Measurements from ENCODE around the gene LDHD. TPM values are rescaled to one million over a fixed set of nuclear protein-coding genes. Genes with fewer than 3 reads are reported as not detected.
A peak's percentile ranks its signal among the peaks of the same experiment; 100 is the strongest.

LDHD gene
- total RNA-seq, 2 experiments from 2014 or later = not detected

GRCh38 chr16:75111514-75111940, 5.1 kb downstream of the LDHD start:
- POLR2A ChIA-PET = interaction anchor here (1.2 to 5.5 kb wide), 5 partner anchors 14 to 127 kb away, joined by 4 to 45 read pairs (median 7); partner anchors contain the start of genes WDR59 and ZNRF1
- H3K4me3 Mint-ChIP-seq = no peak overlapping the region

GRCh38 chr16:75110637-75111513, 5.7 kb downstream of the LDHD start:
- Mint-ChIP-seq H3K9me3 (no peaks in the 10 kb centered on the region), H3K27ac (peak overlapping the region; percentile 54), H3K36me3 (peaks cover 2% of the 10 kb centered on the region), H3K4me3 (peak overlapping the region; percentile 40), H3K27me3 (peaks cover 9% of the 10 kb centered on the region), H3K4me1 (peaks cover 35% of the 10 kb centered on the region)
- DNase-seq (peak; percentile 85), ATAC-seq (ENCODE audit: low read depth) (peak; percentile 78)
- POLR2A ChIA-PET = interaction anchor here (1.2 to 5.5 kb wide), 5 partner anchors 13 to 126 kb away, joined by 4 to 45 read pairs (median 7); partner anchors contain the start of genes WDR59 and ZNRF1

More at GRCh38 chr16:75111514-75111940, 5.1 kb downstream of the LDHD start:
- Mint-ChIP-seq H3K9me3 (no peaks in the 10 kb centered on the region), H3K27ac (no peak overlapping the region), H3K27me3 (peaks cover 9% of the 10 kb centered on the region), H3K36me3 (peaks cover under 1% of the 10 kb centered on the region), H3K4me1 (peaks cover 34% of the 10 kb centered on the region)
- DNase-seq (no peak), ATAC-seq (ENCODE audit: low read depth) (peak; percentile 9)

- DNase-seq (no peak), ATAC-seq (ENCODE audit: low read depth) (no peak)
- Mint-ChIP-seq H3K36me3 (peaks cover 2% of the 10 kb centered on the region), H3K4me1 (peaks cover 39% of the 10 kb centered on the region), H3K4me3 (peak overlapping the region; percentile 2), H3K27me3 (peaks cover 9% of the 10 kb centered on the region), H3K27ac (peak overlapping the region; percentile 73), H3K9me3 (no peaks in the 10 kb centered on the region)
- POLR2A ChIA-PET = interaction anchor here (1.7 to 5.5 kb wide), 3 partner anchors 35 to 125 kb away, joined by 7 to 45 read pairs (median 8); partner anchors contain the start of genes WDR59 and ZNRF1
These were observed 6.8 kb downstream of the LDHD start for GRCh38 chr16:75109732-75110243.

GRCh38 chr16:75108792-75109731, 7.5 kb downstream of the LDHD start:
- Mint-ChIP-seq H3K4me1 (peaks cover 39% of the 10 kb centered on the region), H3K27ac (peak overlapping the region; percentile 86), H3K4me3 (peak overlapping the region; percentile 70), H3K36me3 (peaks cover 4% of the 10 kb centered on the region), H3K27me3 (peaks cover 9% of the 10 kb centered on the region), H3K9me3 (peaks cover under 1% of the 10 kb centered on the region)
- ATAC-seq (ENCODE audit: low read depth) (peak; percentile 53), DNase-seq (no peak)
- POLR2A ChIA-PET = interaction anchor here (1.7 to 5.5 kb wide), 2 partner anchors 110 to 124 kb away, joined by 7 to 45 read pairs; partner anchors contain the start of genes WDR59 and ZNRF1

- peaks cover 2% of the 10 kb centered on the region for H3K27me3 Mint-ChIP-seq
- DNase-seq (no peak), ATAC-seq (ENCODE audit: low read depth) (no peak)
- peaks cover 39% of the 10 kb centered on the region for H3K4me1 Mint-ChIP-seq
- POLR2A ChIA-PET = interaction anchor here (5.5 kb wide), 1 partner anchor 109 kb away, joined by 45 read pairs; the partner anchor contains the start of gene ZNRF1
- peaks cover 1% of the 10 kb centered on the region for H3K9me3 Mint-ChIP-seq
- H3K36me3 Mint-ChIP-seq = peaks cover 4% of the 10 kb centered on the region
- H3K27ac Mint-ChIP-seq = no peak overlapping the region
- H3K4me3 Mint-ChIP-seq = no peak overlapping the region
These were observed 9.1 kb downstream of the LDHD start for GRCh38 chr16:75107505-75107904.

GRCh38 chr16:75106351-75107274, 10.0 kb downstream of the LDHD start:
- no peak for ATAC-seq (ENCODE audit: low read depth)
- Mint-ChIP-seq H3K27me3 (no peaks in the 10 kb centered on the region), H3K4me1 (peaks cover 38% of the 10 kb centered on the region), H3K9me3 (peaks cover 1% of the 10 kb centered on the region), H3K27ac (no peak overlapping the region), H3K36me3 (peaks cover 4% of the 10 kb centered on the region), H3K4me3 (no peak overlapping the region)
- no peak for DNase-seq
- POLR2A ChIA-PET = no interaction called here

GRCh38 chr16:75105306-75106061, 11.1 kb downstream of the LDHD start:
- no peaks in the 10 kb centered on the region for H3K27me3 Mint-ChIP-seq
- POLR2A ChIA-PET = no interaction called here
- peaks cover 1% of the 10 kb centered on the region for H3K9me3 Mint-ChIP-seq
- DNase-seq (no peak), ATAC-seq (ENCODE audit: low read depth) (no peak)
- H3K27ac Mint-ChIP-seq = peak overlapping the region; percentile 73
- H3K4me3 Mint-ChIP-seq = no peak overlapping the region
- H3K4me1 Mint-ChIP-seq = peaks cover 34% of the 10 kb centered on the region
- H3K36me3 Mint-ChIP-seq = peaks cover 4% of the 10 kb centered on the region

GRCh38 chr16:75104836-75105235, 11.7 kb downstream of the LDHD start:
- no peak for DNase-seq
- POLR2A ChIA-PET = no interaction called here
- ATAC-seq (ENCODE audit: low read depth) = no peak
- H3K4me1 Mint-ChIP-seq = peaks cover 36% of the 10 kb centered on the region
- peaks cover 4% of the 10 kb centered on the region for H3K36me3 Mint-ChIP-seq
- H3K27ac Mint-ChIP-seq = peak overlapping the region; percentile 73
- no peak overlapping the region for H3K4me3 Mint-ChIP-seq
- H3K27me3 Mint-ChIP-seq = no peaks in the 10 kb centered on the region
- peaks cover 1% of the 10 kb centered on the region for H3K9me3 Mint-ChIP-seq

- no peak overlapping the region for H3K27ac Mint-ChIP-seq
- H3K36me3 Mint-ChIP-seq = peaks cover 4% of the 10 kb centered on the region
- POLR2A ChIA-PET = no interaction called here
- no peak overlapping the region for H3K4me3 Mint-ChIP-seq
- no peak for DNase-seq
- peaks cover 39% of the 10 kb centered on the region for H3K4me1 Mint-ChIP-seq
- H3K27me3 Mint-ChIP-seq = no peaks in the 10 kb centered on the region
- no peak for ATAC-seq (ENCODE audit: low read depth)
- H3K9me3 Mint-ChIP-seq = peaks cover 1% of the 10 kb centered on the region
These were observed 12.6 kb downstream of the LDHD start for GRCh38 chr16:75103994-75104393.

GRCh38 chr16:75102595-75102994, 14.0 kb downstream of the LDHD start:
- ATAC-seq (ENCODE audit: low read depth) (no peak), DNase-seq (no peak)
- H3K27me3 Mint-ChIP-seq = no peaks in the 10 kb centered on the region
- H3K4me3 Mint-ChIP-seq = no peak overlapping the region
- H3K9me3 Mint-ChIP-seq = peaks cover 1% of the 10 kb centered on the region
- peaks cover 39% of the 10 kb centered on the region for H3K4me1 Mint-ChIP-seq
- POLR2A ChIA-PET = no interaction called here
- H3K27ac Mint-ChIP-seq = no peak overlapping the region
- peaks cover 4% of the 10 kb centered on the region for H3K36me3 Mint-ChIP-seq

GRCh38 chr16:75101635-75102034, 14.9 kb downstream of the LDHD start:
- Mint-ChIP-seq H3K9me3 (peaks cover 1% of the 10 kb centered on the region), H3K27ac (no peak overlapping the region), H3K4me3 (no peak overlapping the region), H3K27me3 (no peaks in the 10 kb centered on the region), H3K36me3 (peaks cover 4% of the 10 kb centered on the region), H3K4me1 (peaks cover 39% of the 10 kb centered on the region)
- DNase-seq (no peak), ATAC-seq (ENCODE audit: low read depth) (no peak)
- POLR2A ChIA-PET = no interaction called here
